CD4-positive, alpha-beta T cell treated with Interleukin-2 at 100 ng/mL for 4 hours (primary cell): ENCODE measurements around the gene TRIAP1.
A peak's percentile ranks its signal among the peaks of the same experiment; 100 is the strongest.
"Not testable (repeated sequence)": the region's sequence is repeated elsewhere in the genome, so short reads cannot be mapped to it uniquely, and the experiment has no call there.

ENCODE experiments used
- DNase-seq: peaks from one replicate; pipeline ENCODE4 v3.0.0-alpha.2; 2020; ENCODE audit warnings: low spot score

Gene TRIAP1

GRCh38 chr12:120468821-120469449, 22.8 kb upstream of the TRIAP1 start:
- DNase-seq, result peak; percentile 55

DNA sequence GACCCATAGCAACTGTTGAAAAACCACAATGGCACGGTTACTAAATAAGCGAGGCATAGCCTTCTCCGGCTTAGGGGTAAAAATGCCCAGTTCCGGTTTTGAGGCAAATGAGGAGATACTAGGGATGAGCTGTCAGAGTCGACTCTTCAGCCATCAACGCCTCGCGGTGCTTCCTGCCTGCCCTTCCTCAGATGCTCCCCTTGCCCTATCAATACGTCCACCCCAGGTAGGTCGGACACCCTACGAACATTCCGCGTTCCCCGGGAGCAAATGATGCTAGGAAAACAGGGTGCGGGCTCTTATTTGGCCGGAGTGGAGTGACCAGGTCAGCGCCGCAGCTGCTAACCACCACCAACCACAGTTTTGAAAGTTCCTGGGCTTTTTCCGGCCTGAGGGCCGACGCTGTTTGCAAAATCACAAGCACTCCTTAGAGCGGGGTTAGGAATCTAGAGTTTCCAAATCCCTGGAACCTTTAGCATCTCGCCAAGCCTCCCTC, 22.2 kb upstream of the TRIAP1 start:
- no peak for DNase-seq

GRCh38 chr12:120467439-120467838, 21.3 kb upstream of the TRIAP1 start:
- no peak for DNase-seq

DNA sequence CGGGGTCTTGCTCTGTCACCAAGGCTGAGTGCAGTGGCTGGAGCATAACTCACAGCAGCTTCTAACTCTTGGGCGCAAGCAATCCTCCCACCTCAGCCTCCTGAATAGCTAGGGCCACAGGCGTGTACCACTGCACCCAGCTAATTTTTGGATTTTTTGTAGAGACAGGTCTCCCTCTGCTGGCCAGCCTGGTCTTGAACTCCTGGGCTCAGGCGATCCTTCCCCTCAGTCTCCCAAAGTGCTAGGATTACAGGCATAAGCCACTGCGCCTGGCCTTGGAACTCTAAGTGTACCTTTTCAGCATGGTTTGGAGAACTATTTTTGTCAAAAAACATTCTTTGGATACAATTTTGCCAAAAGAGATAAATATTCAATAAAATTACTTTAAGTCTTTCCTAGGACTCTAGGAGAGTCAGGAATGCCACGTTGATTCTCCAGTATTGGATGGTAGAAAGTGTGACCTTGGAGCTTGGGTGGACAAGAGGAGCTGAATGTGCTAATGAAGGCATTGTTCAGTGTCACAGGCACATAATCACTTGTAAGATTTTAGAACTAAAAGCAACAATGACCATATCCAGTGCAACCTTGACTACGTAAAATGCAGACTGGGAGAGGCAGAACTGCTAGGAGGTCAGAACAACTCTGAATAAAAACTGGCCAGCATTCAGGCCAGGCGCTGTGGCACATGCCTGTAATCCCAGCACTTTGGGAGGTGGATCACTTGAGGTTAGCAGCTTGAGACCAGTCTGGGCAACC, 20.6 kb upstream of the TRIAP1 start:
- peak; percentile 59 for DNase-seq

GRCh38 chr12:120465756-120466155, 19.6 kb upstream of the TRIAP1 start:
- DNase-seq, result no peak

- DNase-seq, result no peak
Measured at GRCh38 chr12:120463712-120464111, 17.5 kb upstream of the TRIAP1 start.

DNA sequence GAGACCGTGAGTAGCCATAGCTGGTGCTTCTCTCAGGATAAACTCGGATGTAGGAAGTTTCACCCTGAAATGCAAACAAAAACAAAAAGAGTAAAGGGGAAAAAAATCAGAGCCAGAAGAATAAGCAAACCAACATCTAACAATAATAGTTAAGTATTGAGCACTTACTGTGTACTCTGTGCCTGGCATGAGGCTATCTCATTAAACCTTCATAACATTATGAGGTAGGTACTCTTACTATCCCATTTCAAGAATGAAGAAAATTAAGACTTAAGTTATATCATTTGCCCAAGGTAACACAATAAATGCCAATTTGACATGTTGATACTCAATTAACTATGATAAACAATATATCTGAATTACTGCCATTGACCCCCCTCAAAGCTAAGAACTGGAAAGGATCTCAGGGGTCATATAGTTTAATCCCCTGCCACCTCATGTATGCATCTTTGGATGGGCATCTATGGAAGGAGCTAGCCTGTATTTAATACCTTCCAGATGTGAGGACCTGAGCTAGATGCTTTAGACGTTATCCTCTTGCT, 16.0 kb upstream of the TRIAP1 start:
- no peak for DNase-seq

DNA sequence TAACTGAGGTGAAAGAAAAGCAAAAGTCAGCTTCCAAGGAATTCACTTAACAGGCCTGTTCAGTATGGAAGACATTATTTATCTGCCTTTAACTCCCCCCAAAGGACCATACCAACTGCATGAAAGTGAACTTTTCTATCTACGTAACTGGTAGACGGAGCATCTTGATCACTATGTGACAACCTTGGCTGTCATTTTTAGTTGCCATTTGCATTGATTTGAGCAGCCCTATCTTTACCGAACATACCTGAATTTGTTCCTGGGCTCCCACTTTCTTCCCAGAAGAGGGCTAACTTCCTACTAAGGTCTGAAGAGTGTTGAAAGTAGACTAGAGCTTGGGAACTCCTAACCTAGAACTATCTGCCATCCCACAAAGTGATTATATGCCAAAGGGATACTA, 14.0 kb upstream of the TRIAP1 start:
- no peak for DNase-seq

GRCh38 chr12:120457133-120457532, 10.9 kb upstream of the TRIAP1 start:
- no peak for DNase-seq

DNA sequence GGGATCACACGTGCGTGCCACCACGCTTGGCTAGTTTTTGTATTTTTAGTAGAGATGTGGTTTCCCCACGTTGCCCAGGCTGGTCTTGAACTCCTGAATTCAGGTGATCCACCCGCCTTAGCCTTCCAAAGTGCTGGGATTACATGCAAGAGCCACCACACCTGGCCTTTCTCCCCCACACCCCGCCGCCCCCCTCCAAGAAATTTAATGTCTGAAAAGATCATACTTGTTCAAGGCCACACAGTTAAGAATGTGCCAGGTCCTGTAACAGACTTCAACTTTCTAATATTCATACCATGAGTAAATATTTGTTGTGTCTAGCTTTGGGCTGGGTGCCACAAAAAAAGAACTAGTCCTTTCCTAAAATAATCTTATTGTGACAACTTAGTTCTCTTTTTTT, 9.1 kb upstream of the TRIAP1 start:
- DNase-seq, result no peak

DNA sequence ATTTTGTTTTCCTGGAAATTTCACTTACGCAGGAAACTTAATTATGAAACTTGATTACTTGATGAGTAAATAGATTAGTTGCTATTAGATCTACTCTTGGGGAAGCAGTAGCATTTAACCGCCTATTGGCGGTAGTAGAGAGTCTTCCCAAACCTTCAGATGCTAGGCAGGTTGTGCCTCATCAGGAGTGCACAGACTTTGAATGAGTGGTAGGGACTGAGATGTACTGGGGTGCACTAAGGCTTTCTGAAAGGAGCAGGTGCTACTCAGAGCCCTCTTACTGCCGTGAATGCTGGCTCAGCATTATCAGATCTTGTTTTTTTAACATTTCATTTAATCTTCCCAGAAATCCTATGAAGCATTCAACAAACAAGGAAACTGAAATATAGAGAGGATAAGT, 7.8 kb upstream of the TRIAP1 start:
- DNase-seq, result peak; percentile 52

GRCh38 chr12:120453060-120453750, 7.0 kb upstream of the TRIAP1 start:
- no peak for DNase-seq

DNA sequence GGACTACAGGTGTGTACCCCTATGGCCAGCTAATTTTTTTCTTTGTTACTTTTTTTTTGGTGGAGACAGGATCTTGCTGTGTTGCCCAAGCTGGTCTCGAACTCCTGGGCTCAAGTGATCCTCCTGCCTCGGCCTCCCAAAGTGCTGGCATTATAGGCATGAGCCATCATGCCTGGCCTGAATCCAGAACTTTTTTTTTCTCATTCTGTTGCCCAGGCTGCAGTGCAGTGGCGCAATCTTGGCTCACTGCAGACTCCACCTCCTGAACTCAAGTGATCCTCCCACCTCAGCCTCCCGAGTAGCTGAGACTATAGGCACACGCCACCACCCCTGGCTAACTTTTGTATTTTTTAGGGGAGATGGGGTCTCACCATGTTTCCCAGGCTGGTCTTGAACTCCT, 6.3 kb upstream of the TRIAP1 start:
- DNase-seq, result not testable (repeated sequence)

GRCh38 chr12:120447992-120448391, 1.8 kb upstream of the TRIAP1 start:
- no peak for DNase-seq

- DNase-seq, result not testable (repeated sequence)
Measured at GRCh38 chr12:120446844-120447178, 627 bp upstream of the TRIAP1 start.

- no peak for DNase-seq
Measured at GRCh38 chr12:120444676-120445075, 1.5 kb downstream of the TRIAP1 start.

- DNase-seq, result peak; percentile 79
Measured at GRCh38 chr12:120439646-120440247, 6.4 kb downstream of the TRIAP1 start.

DNA sequence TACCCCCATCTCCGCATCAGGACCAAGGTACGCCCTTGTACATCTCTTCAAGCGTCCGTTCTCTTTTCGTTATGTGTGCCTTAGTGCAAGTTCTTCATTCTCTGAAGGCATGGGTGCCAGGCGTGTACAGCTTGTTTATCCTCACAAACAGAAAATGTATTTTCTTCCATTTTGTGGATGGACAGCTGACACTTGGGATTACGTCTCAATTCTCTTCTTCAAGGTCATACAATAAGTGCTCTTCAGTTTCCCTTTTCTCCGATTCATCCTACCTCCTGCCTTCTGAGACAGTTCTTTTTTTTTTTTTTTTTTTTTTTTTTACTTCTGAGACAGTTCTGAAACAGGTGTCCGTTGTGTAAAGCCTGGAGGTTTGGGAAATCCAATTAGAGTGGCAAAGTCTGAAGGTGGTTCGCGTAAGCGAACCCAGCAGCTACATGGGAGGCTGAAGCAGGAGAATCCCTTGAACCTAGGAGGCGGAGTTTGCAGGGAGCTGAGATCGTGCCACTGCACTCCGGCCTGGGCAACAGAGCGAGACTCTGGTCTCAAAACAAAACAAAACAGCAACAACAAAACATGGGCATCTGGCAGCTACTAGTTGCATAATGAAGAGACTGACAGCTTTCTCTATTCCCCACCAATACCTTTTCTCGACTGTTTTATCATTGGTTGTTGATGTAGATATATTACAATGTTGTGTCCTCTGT, 7.5 kb downstream of the TRIAP1 start:
- no peak for DNase-seq

DNA sequence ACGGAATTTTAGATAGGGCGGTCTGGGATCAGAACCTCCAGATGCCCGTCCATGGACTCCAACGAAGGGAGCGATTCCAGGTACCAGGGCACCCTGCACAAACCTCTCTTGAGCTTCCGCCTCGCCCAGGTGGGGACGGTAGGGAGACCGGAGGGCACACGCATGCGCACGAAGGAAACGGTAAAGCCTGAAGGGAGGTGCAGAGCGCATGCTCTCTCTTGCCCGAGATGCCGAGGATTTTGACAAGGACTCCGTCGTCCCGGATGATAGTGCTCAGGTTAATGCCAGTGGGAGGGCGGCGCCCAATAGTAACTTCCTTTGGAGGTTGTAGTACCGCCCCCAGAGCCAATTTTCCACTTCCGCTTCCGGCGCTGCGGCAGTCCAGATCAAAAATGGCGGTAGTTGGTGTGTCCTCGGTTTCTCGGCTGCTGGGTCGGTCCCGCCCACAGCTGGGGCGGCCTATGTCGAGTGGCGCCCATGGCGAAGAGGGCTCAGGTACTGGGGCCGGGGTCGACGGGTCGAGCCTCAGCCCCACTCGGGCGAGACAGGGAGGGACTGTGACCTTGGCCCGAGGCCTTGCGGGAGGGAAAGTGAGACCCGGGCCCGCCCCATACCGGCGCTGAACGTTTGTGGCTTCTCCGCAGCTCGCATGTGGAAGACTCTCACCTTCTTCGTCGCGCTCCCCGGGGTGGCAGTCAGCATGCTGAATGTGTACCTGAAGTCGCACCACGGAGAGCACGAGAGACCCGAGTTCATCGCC, 8.3 kb downstream of the TRIAP1 start, which contains the start of gene COX6A1:
Gene COX6A1, plus strand, starts transcription at position 379 of the 760 bp plus-strand sequence. Its CDS starts 14 bp downstream, at position 393.
- peak; percentile 99 for DNase-seq

DNA sequence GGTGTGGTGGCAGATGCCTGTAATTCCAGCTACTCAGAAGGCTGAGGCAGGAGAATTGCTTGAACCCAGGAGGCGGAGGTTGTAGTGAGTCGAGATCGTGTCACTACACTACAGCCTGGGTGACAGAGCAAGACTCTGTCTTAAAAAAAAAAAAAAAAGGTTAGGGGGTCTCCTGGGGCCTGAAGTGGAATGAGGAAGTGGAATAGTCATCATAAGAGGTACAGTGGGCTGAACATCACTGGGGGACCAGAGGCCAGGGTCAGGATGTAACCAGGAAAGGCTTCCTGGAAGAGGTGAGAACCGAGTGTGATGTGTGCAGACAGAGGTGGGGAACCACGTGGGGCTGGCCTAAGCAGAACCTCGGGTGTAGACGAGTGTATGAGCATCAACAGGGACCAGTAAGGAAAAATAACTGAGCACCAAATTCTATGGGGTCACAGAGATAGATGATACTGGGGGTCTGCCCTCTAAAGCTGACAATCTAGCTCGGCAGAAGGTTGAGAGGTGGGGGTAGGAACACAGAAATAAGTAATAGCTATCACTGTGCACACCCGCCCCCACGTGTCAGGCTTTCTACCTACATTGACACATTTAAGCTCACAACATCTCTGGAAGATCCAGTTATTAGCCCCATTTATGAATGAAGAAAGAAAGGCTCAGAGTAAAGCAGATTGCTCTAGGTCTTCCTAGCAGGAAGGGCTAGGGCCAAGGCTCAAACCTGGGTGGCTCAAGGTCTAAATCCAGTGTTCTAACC, 13.2 kb downstream of the TRIAP1 start:
- no peak for DNase-seq
